B cell (primary cell): Measurements from ENCODE around the gene SGPP2. TPM values are rescaled to one million over a fixed set of nuclear protein-coding genes. Genes with fewer than 3 reads are reported as not detected.

Experiments used
- ATAC-seq: fragments of 200-7000 bp; cut with Tn5 transposase; one replicate; pipeline ENCODE4 v1.10.0; 2021; ENCODE audit warnings: low read depth, mild to moderate bottlenecking, moderate number of reproducible peaks, moderate library complexity
- CTCF ChIA-PET: fragments of 350-600 bp; sonication (Branson Sonifier 250); formaldehyde crosslinking; loops from one replicate; lab custom pipeline; 2021; ENCODE audit warnings: antibody characterized with exemption, inconsistent platforms; lab: Charles Lee
- POLR2A ChIA-PET: fragments of 350-600 bp; sonication (Branson Sonifier 250); formaldehyde crosslinking; loops from one replicate; lab custom pipeline; 2021; ENCODE audit warnings: antibody characterized with exemption; lab: Charles Lee
- DNase-seq: peaks from one replicate; pipeline ENCODE4 v3.0.0; 2013
- H2AFZ ChIP-seq: 2 replicates; pipeline ENCODE4 v1.6.1; 2012; ENCODE audit warnings: mild to moderate bottlenecking, low read depth, low read length; ENCODE audit not compliant: insufficient read depth, poor library complexity, severe bottlenecking
- H3K27ac ChIP-seq, 2 donors: 1 replicate in 1 of 2; 2 replicates in 1 of 2; pipeline ENCODE4 v1.5.1; 2012 to 2013; ENCODE audit warnings: low read length in 2 of 2, mild to moderate bottlenecking in 2 of 2, moderate library complexity in 1 of 2
- H3K27me3 ChIP-seq, 4 experiments: fragments of 200-600 bp in 1 of 4; sonication (generic) in 1 of 4; replicated peaks in 1 of 4; 1 replicate in 2 of 4; 2 replicates in 2 of 4; pipeline versions ENCODE4 v1.6.1 to v1.7.0; 2013 to 2016; ENCODE audit warnings: low read length in 3 of 4, mild to moderate bottlenecking in 2 of 4, mixed read lengths in 1 of 4, moderate library complexity in 1 of 4; ENCODE audit not compliant: insufficient read depth in 4 of 4, control insufficient read depth in 3 of 4; ENCODE audit errors: control extremely low read depth in 1 of 4
- H3K36me3 ChIP-seq, 2 experiments: replicated peaks in 1 of 2; 1 replicate in 1 of 2; 2 replicates in 1 of 2; pipeline versions ENCODE4 v1.6.1 to v1.7.1; 2013; ENCODE audit warnings: low read length in 1 of 2; ENCODE audit not compliant: insufficient read depth in 2 of 2, control insufficient read depth in 1 of 2; ENCODE audit errors: control extremely low read depth in 1 of 2, extremely low read depth in 1 of 2
- H3K4me1 ChIP-seq, 2 donors: fragments of 200-600 bp in 1 of 2; sonication (generic) in 1 of 2; 1 replicate in 1 of 2; 2 replicates in 1 of 2; pipeline versions ENCODE4 v1.5.1 to v1.6.1; 2013 to 2017; ENCODE audit warnings: low read length in 2 of 2; ENCODE audit not compliant: control insufficient read depth in 2 of 2, insufficient read depth in 2 of 2
- H3K4me2 ChIP-seq: replicated peaks from 2 replicates; pipeline ENCODE3; 2012; ENCODE audit warnings: mild to moderate bottlenecking, low read depth, low read length; ENCODE audit not compliant: poor library complexity, severe bottlenecking
- H3K4me3 ChIP-seq, 5 experiments: fragments of 200-600 bp in 1 of 5; sonication (generic) in 1 of 5; 1 replicate in 3 of 5; 2 replicates in 2 of 5; pipeline versions ENCODE4 v1.5.1 to v1.7.0; 2011 to 2016; ENCODE audit warnings: low read length in 4 of 5, mild to moderate bottlenecking in 4 of 5, low read depth in 2 of 5, control low read depth in 1 of 5, moderate library complexity in 1 of 5; ENCODE audit not compliant: insufficient read depth in 1 of 5; ENCODE audit errors: control extremely low read depth in 1 of 5, extremely low read depth in 1 of 5
- H3K79me2 ChIP-seq: fragments of 200-600 bp; sonication (generic); one replicate; pipeline ENCODE4 v1.6.0; 2016; ENCODE audit warnings: low read length; ENCODE audit not compliant: control insufficient read depth, insufficient read depth
- H3K9ac ChIP-seq: fragments of 200-600 bp; sonication (generic); 2 replicates; pipeline ENCODE4 v1.6.1; 2017; ENCODE audit warnings: mild to moderate bottlenecking, low read length, moderate library complexity
- H3K9me3 ChIP-seq, 3 donors: one replicate each; pipeline versions ENCODE4 v1.6.1 to v1.7.1; 2013; ENCODE audit warnings: low read length in 2 of 3; ENCODE audit not compliant: control insufficient read depth in 2 of 3, insufficient read depth in 1 of 3; ENCODE audit errors: control extremely low read depth in 1 of 3
- H4K20me1 ChIP-seq: 2 replicates; pipeline ENCODE4 v1.6.0; 2012; ENCODE audit warnings: mild to moderate bottlenecking, low read length; ENCODE audit not compliant: insufficient read depth, control insufficient read depth, poor library complexity, severe bottlenecking
- H3K27ac Mint-ChIP-seq: one replicate; pipeline ENCODE4 v1.8.0; 2021; ENCODE audit warnings: mixed read lengths
- H3K27me3 Mint-ChIP-seq: one replicate; pipeline ENCODE4 v1.8.0; 2021; ENCODE audit warnings: mixed read lengths
- H3K4me1 Mint-ChIP-seq: one replicate; pipeline ENCODE4 v1.8.0; 2021; ENCODE audit warnings: mixed read lengths
- H3K4me3 Mint-ChIP-seq: one replicate; pipeline ENCODE4 v1.8.0; 2021; ENCODE audit warnings: mixed read lengths
- H3K9me3 Mint-ChIP-seq: one replicate; pipeline ENCODE4 v1.8.0; 2022; ENCODE audit warnings: mixed read lengths; ENCODE audit not compliant: insufficient read depth
- CTCF ChIP-seq: fragments of 200-600 bp; IDR thresholded peaks from one replicate; pipeline ENCODE4 v1.8.0; 2022; ENCODE audit warnings: antibody characterized with exemption, mild to moderate bottlenecking
- EZH2 ChIP-seq: IDR thresholded peaks from 2 replicates; pipeline ENCODE4 v1.6.1; 2012; ENCODE audit warnings: borderline replicate concordance, low read depth, mild to moderate bottlenecking, moderate library complexity, low read length; ENCODE audit not compliant: insufficient read depth, poor library complexity, severe bottlenecking
- WGBS: methylation state at CpG from one replicate; pipeline ENCODE4 v1.1.5; 2013; ENCODE audit warnings: missing lambda C conversion rate; ENCODE audit not compliant: insufficient coverage; 5-methylcytosine and 5-hydroxymethylcytosine counted together
- intact Hi-C: fragments of 100-400 bp; cut with micrococcal nuclease; formaldehyde crosslinking; loops from one replicate; pipeline ENCODE4 v1.10.0; 2022
- polyA plus RNA-seq: library from polyadenylated mRNA; depleted of rRNA; stranded (reverse); fragments of >200 nt; gene quantifications from 2 replicates; pipeline ENCODE4 v1.2.3, GENCODE V29; 2012
- total RNA-seq, 2 donors: library from RNA; stranded (reverse); fragments of 120-200 nt in 1 of 2; gene quantifications; 1 replicate in 1 of 2; 2 replicates in 1 of 2; pipeline versions ENCODE4 v1.2.3 to v1.2.4, GENCODE V29; 2013 to 2022

The SGPP2 gene
- total and polyA plus RNA-seq, 2 donors (not counting 1 experiment from before 2014, with no cell fraction given), result 1.5 to 7.7 TPM

DNA sequence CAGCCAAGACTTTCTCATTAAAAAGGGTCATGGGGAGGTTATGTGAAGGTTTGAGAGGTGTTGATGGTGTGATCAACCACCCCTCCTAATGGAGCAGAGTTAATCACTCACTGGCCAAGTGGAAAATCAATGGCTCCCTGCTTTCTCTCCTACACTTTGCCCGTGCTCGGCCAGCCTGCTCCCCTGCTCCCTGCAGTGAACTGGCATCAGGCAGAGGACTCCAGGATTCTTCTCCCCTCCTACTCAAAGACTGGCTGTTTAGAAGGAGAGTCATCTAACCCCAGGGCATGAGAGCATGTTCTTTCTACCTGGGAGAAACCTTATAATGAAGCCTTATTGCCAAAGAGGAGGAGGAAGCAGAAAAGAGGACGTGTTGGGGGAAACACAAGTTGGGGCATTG is 74.9 kb downstream of the SGPP2 start:
- H3K9me3 Mint-ChIP-seq, result no peaks in the 10 kb centered on the region
- intact Hi-C loops, result no loop called here
- H3K4me2 ChIP-seq, result no peak overlapping the region
- 100% methylated on average over 3 of the region's 3 CpGs for WGBS
- no peak for TF ChIP-seq CTCF
- no peak for TF ChIP-seq EZH2
- no peak for ATAC-seq
- CTCF ChIA-PET, result no interaction called here
- no peak overlapping the region for H3K4me3 ChIP-seq
- H3K4me1 ChIP-seq, result no peaks in the 10 kb centered on the region
- no peaks in the 10 kb centered on the region for H3K27me3 ChIP-seq
- POLR2A ChIA-PET, result no interaction called here
- H4K20me1 ChIP-seq, result no peaks in the 10 kb centered on the region
- H2AFZ ChIP-seq, result no peak overlapping the region
- H3K27ac Mint-ChIP-seq, result no peak overlapping the region
- H3K27me3 Mint-ChIP-seq, result no peaks in the 10 kb centered on the region
- H3K36me3 ChIP-seq, result no peaks in the 10 kb centered on the region
- no peak for DNase-seq
- H3K4me1 Mint-ChIP-seq, result peaks cover 3% of the 10 kb centered on the region
- H3K4me3 Mint-ChIP-seq, result no peak overlapping the region
- H3K27ac ChIP-seq, result no peak overlapping the region
- no peaks in the 10 kb centered on the region for H3K9me3 ChIP-seq
- no peaks in the 10 kb centered on the region for H3K79me2 ChIP-seq
- H3K9ac ChIP-seq, result no peak overlapping the region

- DNase-seq, result no peak
- no peak overlapping the region for H3K4me3 Mint-ChIP-seq
- TF ChIP-seq CTCF (no peak), EZH2 (no peak)
Measured at GRCh38 chr2:222504191-222504590, 79.8 kb downstream of the SGPP2 start.

More at GRCh38 chr2:222504191-222504590, 79.8 kb downstream of the SGPP2 start:
- Histone ChIP-seq H3K9ac (no peak overlapping the region), H3K9me3 (no peaks in the 10 kb centered on the region), H3K27ac (no peak overlapping the region), H4K20me1 (no peaks in the 10 kb centered on the region), H3K4me1 (peaks cover 3 to 5% of the 10 kb centered on the region in 2 donors), H2AFZ (no peak overlapping the region), H3K4me3 (no peak overlapping the region), H3K27me3 (no peaks in the 10 kb centered on the region), H3K4me2 (no peak overlapping the region), H3K79me2 (no peaks in the 10 kb centered on the region), H3K36me3 (no peaks in the 10 kb centered on the region)
- CTCF ChIA-PET, result no interaction called here
- Mint-ChIP-seq H3K27ac (no peak overlapping the region), H3K4me1 (peaks cover 12% of the 10 kb centered on the region), H3K9me3 (no peaks in the 10 kb centered on the region), H3K27me3 (no peaks in the 10 kb centered on the region)
- ATAC-seq, result no peak
- POLR2A ChIA-PET, result no interaction called here
- WGBS, result 93% methylated on average over 3 of the region's 8 CpGs
- intact Hi-C loops, result no loop called here
